ENCODE data around the gene SYK.

SYK gene

DNA sequence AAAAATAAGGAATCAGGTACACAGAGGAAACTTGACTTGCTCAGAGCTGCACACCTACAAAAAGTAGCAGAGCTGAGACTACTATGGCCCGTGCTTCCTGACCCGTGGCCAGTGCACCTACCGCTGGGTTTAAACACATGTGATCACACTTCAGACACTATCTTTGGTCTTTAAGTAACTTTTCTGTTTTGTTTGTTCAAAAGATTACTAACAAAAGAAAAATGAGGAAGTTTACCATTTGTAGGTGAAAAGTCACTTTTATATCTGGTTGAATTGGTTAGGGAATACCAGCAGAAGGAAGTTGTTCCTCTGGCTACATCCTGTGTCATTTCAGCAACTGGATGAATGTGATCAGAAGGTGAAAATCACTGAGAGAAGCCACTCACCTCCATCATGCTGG lies 6.5 kb upstream of the SYK start:
- no peaks in the 10 kb centered on the region for H3K36me3 ChIP-seq (ENCODE audit: control insufficient read depth, insufficient read depth, low read length)
- H3K27ac ChIP-seq (ENCODE audit: low read length) = no peak overlapping the region
- DNase-seq (ENCODE audit: low read depth, low spot score) = no peak
- no CpG with 5 or more reads among the region's 3 CpGs for WGBS (ENCODE audit: insufficient coverage, insufficient read length)
- no peaks in the 10 kb centered on the region for H3K9me3 ChIP-seq (ENCODE audit: control insufficient read depth, insufficient read depth, low read length)
- no peak overlapping the region for H3K4me3 ChIP-seq (ENCODE audit: low read length)
- no peaks in the 10 kb centered on the region for H3K4me1 ChIP-seq (ENCODE audit: control insufficient read depth, insufficient read depth, low read length)
- H3K27me3 ChIP-seq (ENCODE audit: control insufficient read depth, insufficient read depth, low read length) = no peaks in the 10 kb centered on the region; the same call in 1 of the 2 replicates

DNA sequence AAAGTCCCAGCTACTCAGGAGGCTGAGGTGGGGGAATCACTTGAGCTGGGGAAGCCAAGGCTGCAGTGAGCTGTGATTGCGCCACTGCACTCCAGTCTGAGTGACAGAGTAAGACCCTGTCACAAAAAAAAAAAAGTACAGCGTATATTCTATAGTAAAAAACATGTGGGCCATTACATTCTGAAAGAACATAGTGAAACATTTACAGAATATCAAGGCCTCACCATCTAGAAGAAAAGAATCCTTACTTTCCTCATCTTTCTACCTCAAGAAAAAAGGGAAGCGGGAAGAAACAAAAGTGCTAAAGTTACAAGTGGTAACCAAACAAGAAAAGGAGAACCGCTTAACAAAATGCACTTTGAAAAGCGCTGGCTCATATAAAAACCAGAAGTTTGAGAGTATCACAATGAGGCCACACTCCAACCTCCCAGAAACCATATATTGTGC lies 5.7 kb upstream of the SYK start:
- DNase-seq (ENCODE audit: low read depth, low spot score) = no peak
- no CpG with 5 or more reads among the region's 5 CpGs for WGBS (ENCODE audit: insufficient coverage, insufficient read length)
- no peaks in the 10 kb centered on the region; the same call in 1 of the 2 replicates for H3K27me3 ChIP-seq (ENCODE audit: control insufficient read depth, insufficient read depth, low read length)
- H3K9me3 ChIP-seq (ENCODE audit: control insufficient read depth, insufficient read depth, low read length) = no peaks in the 10 kb centered on the region
- no peaks in the 10 kb centered on the region for H3K4me1 ChIP-seq (ENCODE audit: control insufficient read depth, insufficient read depth, low read length)
- no peak overlapping the region for H3K4me3 ChIP-seq (ENCODE audit: low read length)
- no peak overlapping the region for H3K27ac ChIP-seq (ENCODE audit: low read length)
- no peaks in the 10 kb centered on the region for H3K36me3 ChIP-seq (ENCODE audit: control insufficient read depth, insufficient read depth, low read length)

DNA sequence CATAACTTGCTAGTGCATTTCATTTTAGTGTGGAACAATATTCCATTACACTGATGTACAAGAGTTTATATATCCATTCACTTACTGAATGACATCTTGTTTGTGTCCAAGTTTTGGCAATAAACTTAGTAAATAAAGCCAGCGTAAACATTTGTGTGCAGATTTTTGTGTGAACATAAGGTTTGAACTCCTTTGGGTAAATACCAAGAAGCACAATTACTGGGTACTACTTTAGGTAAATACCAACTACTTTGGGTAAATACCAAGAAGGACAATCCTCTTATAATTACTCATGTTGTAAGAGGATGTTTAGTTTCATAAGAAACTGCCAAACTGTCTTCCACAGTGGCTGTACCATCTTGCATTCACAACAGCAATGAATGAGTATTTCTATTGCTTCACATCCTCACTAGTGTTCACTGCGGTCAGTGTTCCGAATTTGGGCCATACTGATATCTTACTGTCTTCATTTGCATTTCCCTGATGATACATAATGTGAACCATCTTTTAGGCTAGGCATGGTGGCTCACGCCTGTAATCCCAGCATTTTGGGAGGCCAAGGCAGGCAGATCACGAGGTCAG lies 2.3 kb upstream of the SYK start:
- H3K36me3 ChIP-seq (ENCODE audit: control insufficient read depth, insufficient read depth, low read length) = no peaks in the 10 kb centered on the region
- no CpG with 5 or more reads among the region's 5 CpGs for WGBS (ENCODE audit: insufficient coverage, insufficient read length)
- H3K27ac ChIP-seq (ENCODE audit: low read length) = no peak overlapping the region
- no peaks in the 10 kb centered on the region; the same call in 1 of the 2 replicates for H3K27me3 ChIP-seq (ENCODE audit: control insufficient read depth, insufficient read depth, low read length)
- no peaks in the 10 kb centered on the region for H3K9me3 ChIP-seq (ENCODE audit: control insufficient read depth, insufficient read depth, low read length)
- H3K4me1 ChIP-seq (ENCODE audit: control insufficient read depth, insufficient read depth, low read length) = no peaks in the 10 kb centered on the region
- H3K4me3 ChIP-seq (ENCODE audit: low read length) = no peak overlapping the region
- no peak for DNase-seq (ENCODE audit: low read depth, low spot score)

DNA sequence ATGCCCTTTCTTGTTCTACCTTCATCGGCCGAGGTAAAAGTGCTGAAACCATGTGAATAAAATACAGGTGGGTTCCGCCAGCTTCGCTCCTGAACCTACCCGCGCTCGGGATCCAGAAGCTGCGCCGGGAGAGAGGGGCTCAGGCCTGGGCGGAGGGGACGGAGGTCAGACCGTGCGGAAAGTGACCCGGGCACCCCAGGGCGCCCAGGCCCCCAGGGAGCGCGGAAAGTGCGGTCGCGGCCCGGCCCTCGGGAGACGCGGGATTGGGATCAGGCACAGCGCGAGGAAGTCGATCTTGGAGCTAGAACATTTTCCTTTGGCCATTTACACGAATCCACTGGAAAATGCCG lies 329 bp downstream of the SYK start:
- H3K27ac ChIP-seq (ENCODE audit: low read length) = no peak overlapping the region
- H3K27me3 ChIP-seq (ENCODE audit: control insufficient read depth, insufficient read depth, low read length) = no peaks in the 10 kb centered on the region; the same call in 1 of the 2 replicates
- H3K4me3 ChIP-seq (ENCODE audit: low read length) = peak overlapping the region; percentile 47; the same call in 1 of the 2 replicates
- WGBS (ENCODE audit: insufficient coverage, insufficient read length) = no CpG with 5 or more reads among the region's 29 CpGs
- no peaks in the 10 kb centered on the region for H3K9me3 ChIP-seq (ENCODE audit: control insufficient read depth, insufficient read depth, low read length)
- no peak for DNase-seq (ENCODE audit: low read depth, low spot score)
- no peaks in the 10 kb centered on the region for H3K36me3 ChIP-seq (ENCODE audit: control insufficient read depth, insufficient read depth, low read length)
- H3K4me1 ChIP-seq (ENCODE audit: control insufficient read depth, insufficient read depth, low read length) = no peaks in the 10 kb centered on the region

DNA sequence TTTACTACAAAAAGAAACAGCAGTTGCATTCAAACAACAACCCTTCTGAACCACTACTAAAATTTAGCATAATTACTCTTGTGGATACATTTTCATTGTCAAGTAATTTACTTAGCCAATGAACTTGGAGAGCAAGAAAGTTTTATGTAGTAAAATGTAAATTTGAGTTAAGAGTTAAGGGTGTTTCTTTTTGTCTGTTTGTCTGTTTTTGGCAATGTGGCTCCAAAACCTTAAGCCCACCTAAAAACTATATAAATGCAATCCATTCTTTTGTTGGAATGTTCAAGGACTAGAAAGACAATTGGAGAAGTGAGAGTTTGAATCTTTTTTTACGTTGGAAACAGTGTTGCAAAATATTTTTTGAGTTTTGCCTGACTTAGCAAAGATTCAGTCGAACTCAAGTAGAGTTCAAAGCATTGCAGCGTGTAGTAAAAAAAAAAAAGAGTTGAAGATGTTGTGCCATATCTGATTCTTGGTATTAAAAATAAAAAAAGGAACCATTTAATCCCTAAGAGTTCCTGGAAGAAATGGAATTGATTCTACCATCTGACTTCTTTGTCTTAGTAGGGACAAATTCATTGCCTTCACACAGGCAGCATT lies 867 bp downstream of the SYK start:
- no CpG with 5 or more reads among the region's 3 CpGs for WGBS (ENCODE audit: insufficient coverage, insufficient read length)
- H3K36me3 ChIP-seq (ENCODE audit: control insufficient read depth, insufficient read depth, low read length) = no peaks in the 10 kb centered on the region
- peak overlapping the region; percentile 47; the same call in 1 of the 2 replicates for H3K4me3 ChIP-seq (ENCODE audit: low read length)
- DNase-seq (ENCODE audit: low read depth, low spot score) = no peak
- no peaks in the 10 kb centered on the region; the same call in 1 of the 2 replicates for H3K27me3 ChIP-seq (ENCODE audit: control insufficient read depth, insufficient read depth, low read length)
- H3K9me3 ChIP-seq (ENCODE audit: control insufficient read depth, insufficient read depth, low read length) = no peaks in the 10 kb centered on the region
- H3K4me1 ChIP-seq (ENCODE audit: control insufficient read depth, insufficient read depth, low read length) = no peaks in the 10 kb centered on the region
- no peak overlapping the region for H3K27ac ChIP-seq (ENCODE audit: low read length)

DNA sequence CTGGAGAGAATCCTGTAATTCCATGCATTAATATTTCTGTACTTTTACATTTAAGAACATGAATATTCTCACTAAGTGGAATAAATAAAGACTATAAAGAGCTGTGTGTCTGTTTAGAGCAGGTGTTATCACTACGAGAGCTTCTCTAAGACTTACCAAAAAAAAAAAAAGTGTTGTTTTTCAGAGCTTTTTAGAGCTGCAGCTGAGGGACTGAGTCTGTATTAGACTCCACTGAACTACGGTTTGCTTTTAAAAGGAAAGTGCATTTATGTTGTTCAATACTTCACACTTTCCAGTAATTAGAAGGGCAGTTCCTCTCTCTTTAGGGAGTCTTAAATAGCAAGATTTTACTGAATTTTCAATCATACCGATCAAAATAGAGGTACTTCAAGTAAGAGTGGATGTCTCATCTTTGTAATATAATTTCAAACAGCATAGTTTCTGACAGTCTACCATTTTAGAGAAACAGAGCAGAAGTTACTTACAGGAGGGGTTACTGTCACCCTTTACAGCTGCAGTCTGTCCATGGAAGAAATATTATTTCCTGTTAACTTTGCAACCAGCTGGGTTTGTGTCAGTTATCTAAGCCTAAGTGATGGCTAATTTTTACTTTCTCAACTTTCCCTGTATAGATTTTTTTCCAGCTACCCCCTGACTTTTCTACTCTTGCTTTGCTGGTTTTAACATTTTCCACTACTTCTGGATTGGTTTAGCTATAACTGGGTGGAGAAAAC lies 2.4 kb downstream of the SYK start:
- WGBS (ENCODE audit: insufficient coverage, insufficient read length) = no CpG with 5 or more reads among the region's 3 CpGs
- DNase-seq (ENCODE audit: low read depth, low spot score) = no peak
- Histone ChIP-seq H3K27me3 (ENCODE audit: control insufficient read depth, insufficient read depth, low read length) (no peaks in the 10 kb centered on the region), H3K27ac (ENCODE audit: low read length) (no peak overlapping the region), H3K9me3 (ENCODE audit: control insufficient read depth, insufficient read depth, low read length) (no peaks in the 10 kb centered on the region), H3K4me1 (ENCODE audit: control insufficient read depth, insufficient read depth, low read length) (no peaks in the 10 kb centered on the region), H3K36me3 (ENCODE audit: control insufficient read depth, insufficient read depth, low read length) (no peaks in the 10 kb centered on the region), H3K4me3 (ENCODE audit: low read length) (no peak overlapping the region)

DNA sequence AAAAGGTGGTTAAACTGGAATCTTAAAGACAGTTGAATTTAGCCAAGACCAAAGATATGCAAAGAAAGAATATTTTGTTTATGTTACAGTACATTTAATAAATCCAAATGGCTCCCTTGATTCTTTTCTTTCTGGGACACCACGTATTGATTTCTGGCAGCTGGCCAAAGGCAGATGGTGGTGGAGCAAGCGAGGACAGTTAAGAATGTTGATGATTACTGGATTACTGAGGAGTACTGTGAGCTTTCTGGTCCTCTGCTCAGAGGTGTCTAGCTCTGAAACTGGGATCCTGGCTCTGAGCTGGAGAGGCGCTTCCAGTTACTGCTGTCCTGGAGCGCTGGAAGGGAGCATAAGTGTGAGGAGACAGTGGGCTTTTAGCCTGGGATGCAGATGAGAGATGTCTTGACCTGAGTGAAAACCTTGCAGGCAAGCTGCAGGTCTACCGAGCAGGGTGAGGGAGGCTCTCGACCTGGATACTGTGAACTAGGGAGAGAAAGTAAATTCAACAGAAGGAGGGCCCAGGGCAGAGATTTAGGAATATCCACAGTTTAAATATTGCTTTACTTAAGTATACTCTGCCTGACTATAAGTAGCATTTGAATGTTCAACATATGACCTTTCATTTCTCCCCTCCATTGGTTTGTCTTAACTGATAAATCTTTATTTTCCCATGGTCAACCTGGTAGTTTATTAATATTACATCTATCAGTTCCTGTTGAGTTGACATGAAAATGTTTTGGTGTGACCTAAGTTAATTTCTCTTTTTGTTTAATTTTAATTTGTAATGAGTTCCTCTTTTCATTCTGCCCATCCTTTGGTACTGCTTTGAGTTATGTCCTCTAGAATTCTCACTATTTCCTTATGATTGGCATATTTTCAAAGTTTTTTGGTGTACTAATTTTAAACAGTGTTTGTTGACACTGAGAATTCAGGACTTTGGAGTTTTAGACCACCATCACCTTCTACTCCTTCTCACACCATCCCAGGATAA lies 3.7 kb downstream of the SYK start:
- no CpG with 5 or more reads among the region's 6 CpGs for WGBS (ENCODE audit: insufficient coverage, insufficient read length)
- no peak for DNase-seq (ENCODE audit: low read depth, low spot score)

DNA sequence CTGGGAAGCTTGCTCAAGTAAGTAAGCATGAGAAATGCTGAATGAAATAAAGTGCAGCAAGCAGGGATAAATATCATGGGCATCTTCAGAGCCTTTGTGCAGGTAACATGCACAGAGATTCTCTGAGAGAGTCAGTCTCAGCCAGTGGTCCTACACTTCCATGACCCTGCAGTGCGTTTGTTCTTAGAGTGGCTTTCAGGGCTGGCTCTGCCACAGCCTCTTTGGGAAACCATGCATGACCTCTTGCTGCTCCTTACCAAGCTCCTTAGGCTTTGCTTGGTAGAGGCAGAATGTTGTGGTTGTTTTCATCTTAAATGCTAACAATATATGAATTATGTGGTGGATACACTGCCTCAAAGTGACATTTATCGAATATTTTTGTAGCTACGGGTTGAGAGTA lies 5.4 kb downstream of the SYK start:
- no CpG with 5 or more reads among the region's 3 CpGs for WGBS (ENCODE audit: insufficient coverage, insufficient read length)
- Histone ChIP-seq H3K27ac (ENCODE audit: low read length) (no peak overlapping the region), H3K4me1 (ENCODE audit: control insufficient read depth, insufficient read depth, low read length) (no peaks in the 10 kb centered on the region), H3K9me3 (ENCODE audit: control insufficient read depth, insufficient read depth, low read length) (no peaks in the 10 kb centered on the region), H3K36me3 (ENCODE audit: control insufficient read depth, insufficient read depth, low read length) (no peaks in the 10 kb centered on the region), H3K4me3 (ENCODE audit: low read length) (no peak overlapping the region), H3K27me3 (ENCODE audit: control insufficient read depth, insufficient read depth, low read length) (no peaks in the 10 kb centered on the region)
- DNase-seq (ENCODE audit: low read depth, low spot score) = no peak

More for the DNA sequence above, 3.7 kb downstream of the SYK start:
- Histone ChIP-seq H3K4me3 (ENCODE audit: low read length) (no peak overlapping the region), H3K27me3 (ENCODE audit: control insufficient read depth, insufficient read depth, low read length) (no peaks in the 10 kb centered on the region), H3K36me3 (ENCODE audit: control insufficient read depth, insufficient read depth, low read length) (no peaks in the 10 kb centered on the region), H3K9me3 (ENCODE audit: control insufficient read depth, insufficient read depth, low read length) (no peaks in the 10 kb centered on the region), H3K27ac (ENCODE audit: low read length) (no peak overlapping the region), H3K4me1 (ENCODE audit: control insufficient read depth, insufficient read depth, low read length) (no peaks in the 10 kb centered on the region)

DNA sequence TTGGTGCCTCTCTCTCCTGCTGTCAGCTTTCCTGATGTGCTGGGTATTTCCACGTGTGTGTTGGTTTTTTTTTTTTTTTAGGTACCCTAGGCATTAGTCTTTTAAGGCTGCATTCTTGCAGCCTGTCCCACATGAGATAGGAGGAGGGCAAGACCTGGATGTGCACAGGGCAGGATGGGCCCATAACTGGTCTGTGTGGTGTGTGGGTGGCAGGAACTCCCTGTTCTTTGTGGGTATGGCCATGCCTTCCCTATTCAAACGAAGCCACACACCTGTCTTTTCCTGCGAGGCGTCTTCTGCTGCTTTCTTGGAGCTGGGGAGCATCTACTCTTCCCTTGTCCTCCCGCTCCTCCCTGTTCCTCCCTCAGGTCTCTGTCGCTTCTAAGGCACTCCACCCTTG lies 6.8 kb downstream of the SYK start:
- WGBS (ENCODE audit: insufficient coverage, insufficient read length) = no CpG with 5 or more reads among the region's 6 CpGs
- DNase-seq (ENCODE audit: low read depth, low spot score) = no peak
- H3K27ac ChIP-seq (ENCODE audit: low read length) = no peak overlapping the region
- no peak overlapping the region for H3K4me3 ChIP-seq (ENCODE audit: low read length)
- no peaks in the 10 kb centered on the region for H3K27me3 ChIP-seq (ENCODE audit: control insufficient read depth, insufficient read depth, low read length)
- no peaks in the 10 kb centered on the region for H3K36me3 ChIP-seq (ENCODE audit: control insufficient read depth, insufficient read depth, low read length)
- no peaks in the 10 kb centered on the region for H3K4me1 ChIP-seq (ENCODE audit: control insufficient read depth, insufficient read depth, low read length)
- no peaks in the 10 kb centered on the region for H3K9me3 ChIP-seq (ENCODE audit: control insufficient read depth, insufficient read depth, low read length)
